Hepatocyte (in vitro differentiated cells): ENCODE results near the gene LOXHD1. TPM values are rescaled to one million over a fixed set of nuclear protein-coding genes. Genes with fewer than 3 reads are reported as not detected.

Experiments
- DNase-seq: peaks from one replicate; pipeline ENCODE4 v3.0.0-alpha.2; 2016; ENCODE audit warnings: low spot score
- H2AFZ ChIP-seq: fragments of 200-600 bp; sonication (generic); 2 replicates; pipeline ENCODE4 v1.6.0; 2016; ENCODE audit warnings: antibody characterized with exemption, mild to moderate bottlenecking
- H3K27ac ChIP-seq: fragments of 200-600 bp; sonication (generic); 2 replicates; pipeline ENCODE4 v1.5.1; 2016; ENCODE audit warnings: mild to moderate bottlenecking
- H3K27me3 ChIP-seq: fragments of 200-600 bp; sonication (generic); 2 replicates; pipeline ENCODE4 v1.6.1; 2016
- H3K36me3 ChIP-seq: fragments of 200-600 bp; sonication (generic); replicated peaks from 2 replicates; pipeline ENCODE4 v1.5.1; 2016; ENCODE audit warnings: low read depth; ENCODE audit not compliant: insufficient read depth
- H3K4me1 ChIP-seq: fragments of 200-600 bp; sonication (generic); 2 replicates; pipeline ENCODE4 v1.5.1; 2016; ENCODE audit warnings: mild to moderate bottlenecking, moderate library complexity; ENCODE audit not compliant: insufficient read depth
- H3K4me2 ChIP-seq: fragments of 200-600 bp; sonication (generic); 2 replicates; pipeline ENCODE4 v1.6.0; 2016
- H3K4me3 ChIP-seq: fragments of 200-600 bp; sonication (generic); 2 replicates; pipeline ENCODE4 v1.5.1; 2016; ENCODE audit warnings: mild to moderate bottlenecking
- H3K79me2 ChIP-seq: fragments of 200-600 bp; sonication (generic); 2 replicates; pipeline ENCODE4 v1.6.0; 2017; ENCODE audit warnings: mild to moderate bottlenecking
- H3K9me2 ChIP-seq: fragments of 200-600 bp; sonication (generic); replicated peaks from 2 replicates; pipeline ENCODE4 v1.6.0; 2017; ENCODE audit warnings: mild to moderate bottlenecking; ENCODE audit not compliant: insufficient read depth
- H3K9me3 ChIP-seq: fragments of 200-600 bp; sonication (generic); 2 replicates; pipeline ENCODE4 v1.5.1; 2016; ENCODE audit warnings: low read depth, mild to moderate bottlenecking
- H4K20me1 ChIP-seq: fragments of 200-600 bp; sonication (generic); 2 replicates; pipeline ENCODE4 v1.6.0; 2016; ENCODE audit warnings: mild to moderate bottlenecking; ENCODE audit not compliant: insufficient read depth, poor library complexity, severe bottlenecking
- CTCF ChIP-seq: fragments of 200-600 bp; sonication (generic); IDR thresholded peaks from 2 replicates; pipeline ENCODE4 v1.5.1; 2016; ENCODE audit warnings: antibody characterized with exemption, mild to moderate bottlenecking; ENCODE audit not compliant: poor library complexity
- EZH2 ChIP-seq: fragments of 200-600 bp; sonication (generic); IDR thresholded peaks from 2 replicates; pipeline ENCODE4 v1.6.1; 2016; ENCODE audit warnings: antibody characterized with exemption, mild to moderate bottlenecking, borderline replicate concordance
- EZH2phosphoT487 ChIP-seq: fragments of 200-600 bp; sonication (generic); IDR thresholded peaks from one replicate; pipeline ENCODE4 v1.6.1; 2018; ENCODE audit warnings: antibody characterized with exemption, mild to moderate bottlenecking, low read depth, moderate library complexity; ENCODE audit not compliant: unreplicated experiment, severe bottlenecking
- WGBS: methylation state at CpG from one replicate; pipeline ENCODE4 v1.1.6; 2016; ENCODE audit warnings: low lambda C conversion rate; ENCODE audit errors: missing lambda C conversion rate; 5-methylcytosine and 5-hydroxymethylcytosine counted together
- polyA plus RNA-seq: library from polyadenylated mRNA; unstranded; fragments of >200 nt; fragmentation: Nextera tagmentation; extraction: Ambion mirVana; gene quantifications from 2 replicates; pipeline ENCODE4 v1.2.1, GENCODE V29; 2016
- total RNA-seq: library from RNA; depleted of rRNA; stranded (reverse); fragments of >200 nt; gene quantifications from 2 replicates; pipeline ENCODE4 v1.2.3, GENCODE V29; 2014

The LOXHD1 gene
- total and polyA plus RNA-seq, 2 experiments from 2014 or later = not detected

DNA sequence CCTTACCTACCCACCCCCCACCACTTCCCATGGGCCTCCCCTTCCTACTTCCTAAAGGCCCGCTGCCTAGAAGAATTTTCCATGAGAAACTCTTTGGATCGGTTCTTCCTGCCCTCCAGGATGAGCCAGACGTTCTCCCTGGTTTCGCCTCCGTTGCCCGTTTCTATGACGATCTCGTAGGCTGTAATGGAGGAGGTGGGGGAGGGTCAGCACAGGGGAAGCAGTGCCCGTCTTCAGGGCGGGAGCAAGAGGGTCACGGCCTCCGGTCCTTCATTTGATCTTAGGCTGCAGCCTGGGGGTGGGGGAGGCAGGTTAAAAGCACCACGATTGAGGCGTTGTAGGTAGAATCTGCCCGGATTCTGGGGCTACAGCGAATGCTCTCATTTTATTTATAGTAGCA is 172.0 kb downstream of the LOXHD1 start:
- Histone ChIP-seq H3K27ac (no peak overlapping the region), H3K4me1 (no peaks in the 10 kb centered on the region), H3K79me2 (no peaks in the 10 kb centered on the region), H2AFZ (no peak overlapping the region), H4K20me1 (no peaks in the 10 kb centered on the region), H3K36me3 (no peaks in the 10 kb centered on the region), H3K9me3 (no peaks in the 10 kb centered on the region), H3K27me3 (no peaks in the 10 kb centered on the region), H3K4me2 (no peak overlapping the region), H3K9me2 (no peaks in the 10 kb centered on the region), H3K4me3 (no peak overlapping the region)
- TF ChIP-seq CTCF (no peak), EZH2phosphoT487 (no peak), EZH2 (no peak)
- WGBS = 59% methylated on average over 16 of the region's 16 CpGs
- DNase-seq = no peak

DNA sequence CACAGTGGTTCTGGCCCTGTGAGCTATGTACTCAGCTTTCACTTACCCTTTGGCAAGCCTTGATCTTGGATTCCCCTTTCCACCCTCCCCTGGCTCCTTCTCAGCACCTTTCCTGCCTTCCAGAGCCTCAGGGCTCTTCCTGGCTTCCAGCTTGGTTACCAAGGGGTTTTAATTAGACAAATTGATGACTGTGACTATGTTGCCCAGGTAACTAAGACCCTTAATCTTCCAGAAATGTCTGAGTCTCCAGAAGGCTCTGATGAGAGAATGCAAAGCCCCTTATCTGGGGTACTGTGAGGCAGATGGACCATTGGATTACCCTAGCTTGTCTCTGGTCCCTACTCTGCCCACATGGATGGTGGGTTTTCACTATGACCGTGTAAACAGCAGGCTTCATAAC is 174.2 kb downstream of the LOXHD1 start:
- Histone ChIP-seq H3K27ac (no peak overlapping the region), H2AFZ (no peak overlapping the region), H3K4me2 (no peak overlapping the region), H4K20me1 (no peaks in the 10 kb centered on the region), H3K36me3 (no peaks in the 10 kb centered on the region), H3K4me1 (no peaks in the 10 kb centered on the region), H3K27me3 (peaks cover 3% of the 10 kb centered on the region), H3K79me2 (no peaks in the 10 kb centered on the region), H3K9me3 (no peaks in the 10 kb centered on the region), H3K9me2 (no peaks in the 10 kb centered on the region), H3K4me3 (no peak overlapping the region)
- 77% methylated on average over 1 of the region's 1 CpG for WGBS
- TF ChIP-seq CTCF (no peak), EZH2phosphoT487 (no peak), EZH2 (no peak)
- no peak for DNase-seq

DNA sequence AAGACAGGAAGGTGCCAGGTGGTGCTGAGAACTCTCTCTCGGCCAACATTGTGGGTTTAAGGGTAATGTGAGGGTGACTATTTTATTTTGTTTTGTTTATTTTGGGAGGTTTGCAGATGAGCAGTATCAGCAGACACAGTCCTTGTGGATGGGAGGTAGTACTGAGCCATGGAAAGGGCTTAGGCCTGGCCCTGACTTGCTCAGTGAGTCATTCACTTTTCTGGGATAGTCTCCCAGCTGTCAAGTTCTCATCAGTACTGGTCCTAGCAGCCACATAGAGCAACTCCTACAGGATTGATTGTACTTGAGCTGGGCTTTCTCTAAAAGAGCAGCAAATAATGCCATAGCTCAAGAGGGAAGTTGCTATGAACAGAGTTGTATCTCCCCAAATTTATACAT is 175.2 kb downstream of the LOXHD1 start:
- Histone ChIP-seq H3K27ac (no peak overlapping the region), H3K9me2 (no peaks in the 10 kb centered on the region), H3K4me1 (no peaks in the 10 kb centered on the region), H3K27me3 (peaks cover 6% of the 10 kb centered on the region), H3K79me2 (no peaks in the 10 kb centered on the region), H2AFZ (no peak overlapping the region), H3K36me3 (no peaks in the 10 kb centered on the region), H3K9me3 (no peaks in the 10 kb centered on the region), H3K4me2 (no peak overlapping the region), H4K20me1 (no peaks in the 10 kb centered on the region), H3K4me3 (no peak overlapping the region)
- DNase-seq = no peak
- 80% methylated on average over 1 of the region's 1 CpG for WGBS
- TF ChIP-seq EZH2 (no peak), EZH2phosphoT487 (no peak), CTCF (no peak)
